Measurements from ENCODE around the gene USP3.

Gene USP3

DNA sequence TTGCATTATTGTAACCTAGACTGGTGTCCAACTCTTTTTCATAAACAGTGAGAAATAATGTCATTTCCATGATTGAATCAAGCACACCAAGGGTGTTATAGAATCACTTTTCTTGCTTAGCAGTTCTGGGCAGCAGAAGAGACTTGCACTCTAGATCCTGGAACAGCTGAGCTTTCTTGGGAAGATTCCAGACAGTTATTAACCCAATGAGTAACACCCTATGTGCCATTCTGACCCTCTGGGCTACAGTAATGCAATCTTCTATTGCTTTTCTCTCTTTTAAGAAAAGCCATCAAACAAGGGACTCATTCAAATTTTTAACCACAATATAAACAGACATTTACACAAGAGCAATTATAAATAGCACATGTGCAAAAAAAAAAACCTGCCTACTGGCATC, 39.3 kb upstream of the USP3 start:
- Histone ChIP-seq H3K18ac (ENCODE audit: low read length) (no peak overlapping the region), H3K4me2 (ENCODE audit: low read length) (no peak overlapping the region), H4K5ac (ENCODE audit: low read length) (peak overlapping the region; percentile 48), H3K79me1 (ENCODE audit: low read length) (no peaks in the 10 kb centered on the region), H2BK5ac (ENCODE audit: low read length) (no peak overlapping the region), H3K4me1 (ENCODE audit: control insufficient read depth, low read depth, low read length) (peaks cover 4% of the 10 kb centered on the region), H3K23ac (ENCODE audit: low read length) (no peak overlapping the region), H3K4ac (ENCODE audit: low read depth, low read length) (no peak overlapping the region), H3K4me3 (ENCODE audit: low read length) (no peak overlapping the region), H3K27ac (ENCODE audit: low read depth, low read length) (no peak overlapping the region), H4K8ac (ENCODE audit: low read depth, low read length) (no peak overlapping the region), H3K79me2 (ENCODE audit: control insufficient read depth, insufficient read depth, low read length) (no peaks in the 10 kb centered on the region), H2BK120ac (ENCODE audit: low read depth, low read length) (no peak overlapping the region), H2AK5ac (ENCODE audit: low read length) (no peak overlapping the region), H3K9ac (ENCODE audit: low read length) (no peak overlapping the region), H3K56ac (ENCODE audit: low read length) (peak overlapping the region; percentile 11), H3K27me3 (ENCODE audit: insufficient read depth, low read length, poor library complexity) (no peaks in the 10 kb centered on the region), H3K36me3 (ENCODE audit: control insufficient read depth, insufficient read depth, low read length) (no peaks in the 10 kb centered on the region), H2BK15ac (replicated peaks; ENCODE audit: low read depth) (no peak overlapping the region)
- DNase-seq: no peak

DNA sequence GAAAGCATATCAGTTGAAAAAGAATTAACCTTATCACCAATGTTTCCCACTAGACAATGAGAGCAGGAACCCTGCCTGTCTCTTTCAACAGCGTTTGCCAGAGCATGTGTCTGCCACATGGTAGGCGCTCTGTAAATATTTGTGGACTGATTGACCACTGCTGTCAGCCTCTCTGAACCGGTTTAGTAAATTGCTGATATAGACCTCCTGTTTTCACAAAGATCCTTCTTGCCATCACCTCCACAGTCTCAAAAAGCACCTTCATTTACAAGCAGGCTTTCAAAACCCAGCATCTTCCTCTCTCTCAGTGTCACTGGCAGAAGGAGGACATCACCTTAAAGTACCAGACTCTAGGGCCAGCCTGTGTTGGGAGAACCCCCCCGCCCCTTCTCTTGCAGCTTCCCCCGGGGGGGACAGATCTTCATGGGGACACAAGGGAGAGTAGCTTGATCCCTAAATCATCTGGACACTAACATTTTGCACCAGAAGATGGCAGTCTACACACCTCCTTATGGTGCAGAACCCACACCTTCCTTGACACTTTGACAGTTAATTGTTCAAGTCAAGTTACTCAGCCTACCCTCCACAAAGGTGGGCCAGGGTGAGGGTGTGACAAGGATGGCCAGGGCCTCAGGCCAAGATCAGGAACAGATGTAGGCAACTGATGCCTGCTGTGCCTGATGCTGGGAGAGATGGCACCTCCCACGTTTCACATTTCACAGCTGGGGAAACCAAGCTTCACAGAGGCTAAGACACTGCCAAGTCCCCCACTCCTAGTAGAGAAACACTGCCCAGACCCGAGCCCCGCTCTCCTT, 37.8 kb upstream of the USP3 start:
- H2AK5ac ChIP-seq (ENCODE audit: low read length): no peak overlapping the region
- H3K79me2 ChIP-seq (ENCODE audit: control insufficient read depth, insufficient read depth, low read length): no peaks in the 10 kb centered on the region
- peak overlapping the region; percentile 52 for H3K27ac ChIP-seq (ENCODE audit: low read depth, low read length)
- peak overlapping the region; percentile 54 for H3K56ac ChIP-seq (ENCODE audit: low read length)
- peak; percentile 89 for DNase-seq
- no peak overlapping the region for H4K8ac ChIP-seq (ENCODE audit: low read depth, low read length)
- WGBS (ENCODE audit: extremely low coverage, insufficient coverage, low lambda C conversion rate): no CpG with 5 or more reads among the region's 8 CpGs
- H3K36me3 ChIP-seq (ENCODE audit: control insufficient read depth, insufficient read depth, low read length): no peaks in the 10 kb centered on the region
- no peaks in the 10 kb centered on the region for H3K79me1 ChIP-seq (ENCODE audit: low read length)
- H3K23ac ChIP-seq (ENCODE audit: low read length): no peak overlapping the region
- H2BK5ac ChIP-seq (ENCODE audit: low read length): peak overlapping the region; percentile 17
- no peak overlapping the region for H3K4ac ChIP-seq (ENCODE audit: low read depth, low read length)
- H3K18ac ChIP-seq (ENCODE audit: low read length): no peak overlapping the region
- H3K4me3 ChIP-seq (ENCODE audit: low read length): no peak overlapping the region
- no peak overlapping the region for H2BK120ac ChIP-seq (ENCODE audit: low read depth, low read length)
- no peaks in the 10 kb centered on the region for H3K4me1 ChIP-seq (ENCODE audit: control insufficient read depth, low read depth, low read length)
- no peaks in the 10 kb centered on the region for H3K27me3 ChIP-seq (ENCODE audit: insufficient read depth, low read length, poor library complexity)
- no peak overlapping the region for H2BK15ac ChIP-seq (replicated peaks; ENCODE audit: low read depth)
- no peak overlapping the region for H4K5ac ChIP-seq (ENCODE audit: low read length)
- H3K4me2 ChIP-seq (ENCODE audit: low read length): no peak overlapping the region
- H3K9ac ChIP-seq (ENCODE audit: low read length): peak overlapping the region; percentile 20

DNA sequence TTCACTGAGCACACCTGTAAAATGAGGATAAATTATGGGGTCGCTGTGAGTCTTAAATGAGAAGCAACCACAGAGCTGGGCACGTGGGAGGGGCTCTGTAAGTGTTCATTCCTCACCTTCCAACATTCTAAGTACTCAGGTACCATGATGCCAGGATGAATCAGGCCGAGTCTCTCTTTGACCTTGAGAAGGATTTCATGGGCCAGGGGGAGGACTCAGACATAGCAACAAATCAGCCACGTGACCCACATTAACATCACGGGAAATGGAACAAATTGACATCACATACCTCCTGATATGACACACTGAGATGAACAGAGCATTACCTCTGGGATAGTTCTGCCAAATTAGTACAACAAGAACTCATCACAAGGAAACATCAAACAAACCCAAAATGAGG, 35.2 kb upstream of the USP3 start:
- H2BK5ac ChIP-seq (ENCODE audit: low read length): no peak overlapping the region

DNA sequence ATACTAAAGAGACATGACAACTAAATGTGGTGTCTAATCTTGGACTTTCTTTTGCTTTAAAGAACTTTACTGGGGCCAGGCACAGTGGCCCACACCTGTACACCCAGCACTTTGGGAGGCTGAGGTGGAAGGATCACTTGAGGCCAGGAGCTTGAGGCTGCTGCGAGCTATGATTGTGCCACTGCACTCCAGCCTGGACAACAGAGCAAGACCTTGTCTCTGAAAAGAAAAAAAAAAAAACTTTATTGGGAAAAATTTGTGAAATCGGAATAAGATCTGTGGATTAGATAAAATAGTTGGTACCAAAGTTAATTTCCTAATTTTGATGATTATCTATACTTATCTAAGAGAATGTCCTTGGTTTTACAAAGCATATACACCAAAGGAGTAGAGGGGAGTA, 34.4 kb upstream of the USP3 start:
- Histone ChIP-seq H4K8ac (ENCODE audit: low read depth, low read length) (no peak overlapping the region), H3K4me1 (ENCODE audit: control insufficient read depth, low read depth, low read length) (no peaks in the 10 kb centered on the region), H3K27me3 (ENCODE audit: insufficient read depth, low read length, poor library complexity) (no peaks in the 10 kb centered on the region), H2AK5ac (ENCODE audit: low read length) (no peak overlapping the region), H3K4ac (ENCODE audit: low read depth, low read length) (no peak overlapping the region), H4K5ac (ENCODE audit: low read length) (no peak overlapping the region), H3K27ac (ENCODE audit: low read depth, low read length) (no peak overlapping the region), H3K36me3 (ENCODE audit: control insufficient read depth, insufficient read depth, low read length) (no peaks in the 10 kb centered on the region), H3K4me3 (ENCODE audit: low read length) (no peak overlapping the region), H3K79me2 (ENCODE audit: control insufficient read depth, insufficient read depth, low read length) (no peaks in the 10 kb centered on the region), H3K4me2 (ENCODE audit: low read length) (no peak overlapping the region), H3K23ac (ENCODE audit: low read length) (no peak overlapping the region), H2BK120ac (ENCODE audit: low read depth, low read length) (no peak overlapping the region), H3K56ac (ENCODE audit: low read length) (no peak overlapping the region), H3K9ac (ENCODE audit: low read length) (no peak overlapping the region), H3K18ac (ENCODE audit: low read length) (no peak overlapping the region), H2BK5ac (ENCODE audit: low read length) (no peak overlapping the region), H3K79me1 (ENCODE audit: low read length) (no peaks in the 10 kb centered on the region), H2BK15ac (replicated peaks; ENCODE audit: low read depth) (no peak overlapping the region)
- WGBS (ENCODE audit: extremely low coverage, insufficient coverage, low lambda C conversion rate): 100% methylated on average over 1 of the region's 2 CpGs
- no peak for DNase-seq

More for the DNA sequence above, 35.2 kb upstream of the USP3 start:
- no peaks in the 10 kb centered on the region for H3K36me3 ChIP-seq (ENCODE audit: control insufficient read depth, insufficient read depth, low read length)
- no peak overlapping the region for H3K23ac ChIP-seq (ENCODE audit: low read length)
- H3K4me2 ChIP-seq (ENCODE audit: low read length): no peak overlapping the region
- WGBS (ENCODE audit: extremely low coverage, insufficient coverage, low lambda C conversion rate): no CpG with 5 or more reads among the region's 5 CpGs
- no peaks in the 10 kb centered on the region for H3K27me3 ChIP-seq (ENCODE audit: insufficient read depth, low read length, poor library complexity)
- no peak overlapping the region for H4K5ac ChIP-seq (ENCODE audit: low read length)
- H2AK5ac ChIP-seq (ENCODE audit: low read length): no peak overlapping the region
- H3K27ac ChIP-seq (ENCODE audit: low read depth, low read length): no peak overlapping the region
- H3K18ac ChIP-seq (ENCODE audit: low read length): no peak overlapping the region
- no peak overlapping the region for H4K8ac ChIP-seq (ENCODE audit: low read depth, low read length)
- no peak overlapping the region for H3K4ac ChIP-seq (ENCODE audit: low read depth, low read length)
- no peaks in the 10 kb centered on the region for H3K79me2 ChIP-seq (ENCODE audit: control insufficient read depth, insufficient read depth, low read length)
- H3K79me1 ChIP-seq (ENCODE audit: low read length): no peaks in the 10 kb centered on the region
- H3K4me1 ChIP-seq (ENCODE audit: control insufficient read depth, low read depth, low read length): no peaks in the 10 kb centered on the region
- H3K56ac ChIP-seq (ENCODE audit: low read length): peak overlapping the region; percentile 17
- DNase-seq: no peak
- no peak overlapping the region for H3K9ac ChIP-seq (ENCODE audit: low read length)
- no peak overlapping the region for H2BK15ac ChIP-seq (replicated peaks; ENCODE audit: low read depth)
- H3K4me3 ChIP-seq (ENCODE audit: low read length): no peak overlapping the region
- H2BK120ac ChIP-seq (ENCODE audit: low read depth, low read length): no peak overlapping the region

DNA sequence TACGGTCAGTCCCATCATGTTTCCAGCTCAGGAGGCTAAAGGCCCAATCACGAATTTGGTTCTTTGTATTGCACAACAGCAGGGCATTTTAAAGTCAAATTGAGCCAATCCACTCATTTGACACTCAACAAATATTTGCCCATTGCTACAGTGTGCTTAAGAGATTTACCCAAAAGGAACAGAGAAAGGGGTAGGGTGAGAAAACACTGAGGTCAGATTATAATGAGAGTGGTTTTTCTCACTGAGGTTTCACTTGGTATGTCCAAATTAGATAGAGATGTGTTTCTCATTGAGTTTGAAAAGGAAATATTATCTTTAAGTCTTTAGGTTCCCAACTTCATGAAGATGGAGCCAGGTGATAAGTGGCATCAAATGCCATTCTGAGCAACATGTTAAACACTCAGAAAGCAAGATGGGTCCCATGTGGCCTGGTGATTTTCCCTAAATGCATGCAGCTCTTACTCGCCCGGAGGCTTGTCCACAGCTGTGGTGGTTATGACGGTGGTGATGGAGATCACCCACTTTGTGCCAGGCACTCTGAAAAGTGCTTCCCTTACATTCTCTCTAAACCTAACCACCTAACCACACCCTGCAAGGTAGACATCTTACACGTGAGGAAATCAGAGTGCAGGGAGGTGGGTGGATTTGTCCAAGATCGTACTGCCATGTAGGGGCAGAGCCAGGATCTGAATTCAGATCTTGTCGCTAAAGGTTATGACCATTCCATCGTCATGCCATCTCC, 31.2 kb upstream of the USP3 start:
- no peak overlapping the region for H2AK5ac ChIP-seq (ENCODE audit: low read length)
- H3K36me3 ChIP-seq (ENCODE audit: control insufficient read depth, insufficient read depth, low read length): no peaks in the 10 kb centered on the region
- H3K79me2 ChIP-seq (ENCODE audit: control insufficient read depth, insufficient read depth, low read length): no peaks in the 10 kb centered on the region
- H3K23ac ChIP-seq (ENCODE audit: low read length): no peak overlapping the region
- H2BK5ac ChIP-seq (ENCODE audit: low read length): no peak overlapping the region
- WGBS (ENCODE audit: extremely low coverage, insufficient coverage, low lambda C conversion rate): no CpG with 5 or more reads among the region's 9 CpGs
- no peak overlapping the region for H3K27ac ChIP-seq (ENCODE audit: low read depth, low read length)
- H4K5ac ChIP-seq (ENCODE audit: low read length): no peak overlapping the region
- H3K27me3 ChIP-seq (ENCODE audit: insufficient read depth, low read length, poor library complexity): no peaks in the 10 kb centered on the region
- H3K18ac ChIP-seq (ENCODE audit: low read length): no peak overlapping the region
- H3K56ac ChIP-seq (ENCODE audit: low read length): no peak overlapping the region
- H3K79me1 ChIP-seq (ENCODE audit: low read length): no peaks in the 10 kb centered on the region
- H4K8ac ChIP-seq (ENCODE audit: low read depth, low read length): no peak overlapping the region
- H3K4me3 ChIP-seq (ENCODE audit: low read length): no peak overlapping the region
- H2BK120ac ChIP-seq (ENCODE audit: low read depth, low read length): no peak overlapping the region
- H2BK15ac ChIP-seq (replicated peaks; ENCODE audit: low read depth): no peak overlapping the region
- no peaks in the 10 kb centered on the region for H3K4me1 ChIP-seq (ENCODE audit: control insufficient read depth, low read depth, low read length)
- no peak for DNase-seq
- H3K4me2 ChIP-seq (ENCODE audit: low read length): no peak overlapping the region
- no peak overlapping the region for H3K4ac ChIP-seq (ENCODE audit: low read depth, low read length)
- no peak overlapping the region for H3K9ac ChIP-seq (ENCODE audit: low read length)

DNA sequence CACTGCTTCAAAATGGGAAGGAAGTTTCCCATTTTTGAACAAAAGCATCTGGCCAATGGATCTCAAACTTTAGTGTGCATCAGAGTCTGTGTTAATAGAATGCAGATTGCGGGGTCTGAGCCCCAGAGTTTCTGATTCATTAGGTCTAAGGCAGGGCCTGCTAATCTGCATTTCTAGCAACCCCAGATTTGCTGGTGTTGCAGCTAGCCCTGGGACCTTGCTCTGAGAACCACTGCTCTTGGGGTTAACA, 30.7 kb upstream of the USP3 start:
- Histone ChIP-seq H3K27me3 (ENCODE audit: insufficient read depth, low read length, poor library complexity) (no peaks in the 10 kb centered on the region), H3K56ac (ENCODE audit: low read length) (no peak overlapping the region), H3K79me2 (ENCODE audit: control insufficient read depth, insufficient read depth, low read length) (no peaks in the 10 kb centered on the region), H3K4me3 (ENCODE audit: low read length) (no peak overlapping the region), H3K27ac (ENCODE audit: low read depth, low read length) (no peak overlapping the region), H4K8ac (ENCODE audit: low read depth, low read length) (no peak overlapping the region), H3K23ac (ENCODE audit: low read length) (no peak overlapping the region), H2BK5ac (ENCODE audit: low read length) (no peak overlapping the region), H3K18ac (ENCODE audit: low read length) (no peak overlapping the region), H2BK15ac (replicated peaks; ENCODE audit: low read depth) (no peak overlapping the region), H4K5ac (ENCODE audit: low read length) (no peak overlapping the region), H3K36me3 (ENCODE audit: control insufficient read depth, insufficient read depth, low read length) (no peaks in the 10 kb centered on the region), H2BK120ac (ENCODE audit: low read depth, low read length) (no peak overlapping the region), H2AK5ac (ENCODE audit: low read length) (no peak overlapping the region), H3K4me1 (ENCODE audit: control insufficient read depth, low read depth, low read length) (no peaks in the 10 kb centered on the region), H3K9ac (ENCODE audit: low read length) (no peak overlapping the region), H3K4ac (ENCODE audit: low read depth, low read length) (no peak overlapping the region), H3K4me2 (ENCODE audit: low read length) (no peak overlapping the region), H3K79me1 (ENCODE audit: low read length) (no peaks in the 10 kb centered on the region)
- WGBS (ENCODE audit: extremely low coverage, insufficient coverage, low lambda C conversion rate): no CpG with 5 or more reads among the region's 1 CpG
- no peak for DNase-seq
